Duodenal mucosa (tissue), 2 donors: ENCODE measurements around the gene DGUOK.

Experiments used
- H3K27ac ChIP-seq: one replicate; pipeline ENCODE4 v1.7.0; 2013; ENCODE audit warnings: low read depth, low read length
- H3K27me3 ChIP-seq, 2 donors: one replicate each; pipeline ENCODE4 v1.7.0; 2013; ENCODE audit warnings: low read length in 2 of 2, control low read depth in 1 of 2; ENCODE audit not compliant: insufficient read depth in 2 of 2, control insufficient read depth in 1 of 2
- H3K36me3 ChIP-seq, 2 donors: one replicate each; pipeline ENCODE4 v1.7.0; 2013; ENCODE audit warnings: low read length in 2 of 2, control low read depth in 1 of 2; ENCODE audit not compliant: insufficient read depth in 2 of 2, control insufficient read depth in 1 of 2
- H3K4me1 ChIP-seq, 2 donors: one replicate each; pipeline ENCODE4 v1.7.0; 2013; ENCODE audit warnings: low read length in 2 of 2, control low read depth in 1 of 2; ENCODE audit not compliant: insufficient read depth in 2 of 2, control insufficient read depth in 1 of 2
- H3K4me3 ChIP-seq, 2 donors: one replicate each; pipeline ENCODE4 v1.7.0; 2013; ENCODE audit warnings: low read length in 2 of 2, low read depth in 1 of 2
- H3K9ac ChIP-seq, 2 donors: one replicate each; pipeline ENCODE4 v1.7.0; 2013; ENCODE audit warnings: low read length in 2 of 2, low read depth in 1 of 2
- H3K9me3 ChIP-seq, 2 donors: one replicate each; pipeline ENCODE4 v1.7.0; 2013; ENCODE audit warnings: low read length in 2 of 2, control low read depth in 1 of 2; ENCODE audit not compliant: control insufficient read depth in 1 of 2

DGUOK gene

GRCh38 chr2:74002505-74003421 lies 76.1 kb downstream of the DGUOK start:
- H3K4me1 ChIP-seq: peaks cover 31 to 48% of the 10 kb centered on the region in 2 donors
- peak overlapping the region; percentile 73 to 77 for H3K4me3 ChIP-seq
- H3K9me3 ChIP-seq: no peaks in the 10 kb centered on the region
- peak overlapping the region in 1 of 2 donors; percentile 54 for H3K9ac ChIP-seq
- H3K36me3 ChIP-seq: peaks cover 9 to 17% of the 10 kb centered on the region in 2 donors
- no peaks in the 10 kb centered on the region for H3K27me3 ChIP-seq
- H3K27ac ChIP-seq: no peak overlapping the region

- Histone ChIP-seq H3K27ac (no peak overlapping the region), H3K27me3 (no peaks in the 10 kb centered on the region), H3K4me3 (no peak overlapping the region), H3K36me3 (peaks cover 8 to 13% of the 10 kb centered on the region in 2 donors), H3K9me3 (no peaks in the 10 kb centered on the region), H3K4me1 (peaks cover 36 to 52% of the 10 kb centered on the region in 2 donors), H3K9ac (no peak overlapping the region)
Observed at GRCh38 chr2:74003494-74004211, 77.0 kb downstream of the DGUOK start.

- no peaks in the 10 kb centered on the region for H3K9me3 ChIP-seq
- no peak overlapping the region for H3K4me3 ChIP-seq
- H3K36me3 ChIP-seq: peaks cover 5 to 16% of the 10 kb centered on the region in 2 donors
- H3K4me1 ChIP-seq: peaks cover 31 to 53% of the 10 kb centered on the region in 2 donors
- no peak overlapping the region for H3K27ac ChIP-seq
- no peaks in the 10 kb centered on the region for H3K27me3 ChIP-seq
- no peak overlapping the region for H3K9ac ChIP-seq
Observed at GRCh38 chr2:74004212-74005182, 77.8 kb downstream of the DGUOK start.

- H3K27ac ChIP-seq: no peak overlapping the region
- H3K4me1 ChIP-seq: peaks cover 28 to 52% of the 10 kb centered on the region in 2 donors
- peaks cover 5 to 16% of the 10 kb centered on the region in 2 donors for H3K36me3 ChIP-seq
- no peak overlapping the region for H3K9ac ChIP-seq
- H3K4me3 ChIP-seq: no peak overlapping the region
- H3K9me3 ChIP-seq: no peaks in the 10 kb centered on the region
- H3K27me3 ChIP-seq: no peaks in the 10 kb centered on the region
Observed at GRCh38 chr2:74005786-74006185, 79.1 kb downstream of the DGUOK start.

- H3K27me3 ChIP-seq: no peaks in the 10 kb centered on the region
Observed at GRCh38 chr2:74006459-74006858, 79.8 kb downstream of the DGUOK start.

GRCh38 chr2:74007121-74007520 lies 80.4 kb downstream of the DGUOK start:
- Histone ChIP-seq H3K4me1 (peaks cover 23 to 47% of the 10 kb centered on the region in 2 donors), H3K4me3 (no peak overlapping the region), H3K27me3 (no peaks in the 10 kb centered on the region), H3K27ac (no peak overlapping the region), H3K9ac (no peak overlapping the region), H3K36me3 (peaks cover 5 to 16% of the 10 kb centered on the region in 2 donors), H3K9me3 (no peaks in the 10 kb centered on the region)

More at GRCh38 chr2:74006459-74006858, 79.8 kb downstream of the DGUOK start:
- Histone ChIP-seq H3K9ac (no peak overlapping the region), H3K27ac (no peak overlapping the region), H3K4me1 (peaks cover 27 to 52% of the 10 kb centered on the region in 2 donors), H3K36me3 (peaks cover 5 to 16% of the 10 kb centered on the region in 2 donors), H3K4me3 (no peak overlapping the region), H3K9me3 (no peaks in the 10 kb centered on the region)

- Histone ChIP-seq H3K9ac (no peak overlapping the region), H3K4me3 (no peak overlapping the region)
Observed at GRCh38 chr2:74007711-74008110, 81.0 kb downstream of the DGUOK start.

More at GRCh38 chr2:74007711-74008110, 81.0 kb downstream of the DGUOK start:
- Histone ChIP-seq H3K4me1 (peaks cover 22 to 47% of the 10 kb centered on the region in 2 donors), H3K9me3 (no peaks in the 10 kb centered on the region), H3K27ac (no peak overlapping the region), H3K27me3 (no peaks in the 10 kb centered on the region), H3K36me3 (peaks cover 5 to 16% of the 10 kb centered on the region in 2 donors)
